GM12878 (cell line): Measurements from ENCODE around the gene SLC6A2. TPM values are rescaled to one million over a fixed set of nuclear protein-coding genes. Genes with fewer than 3 reads are reported as not detected.

Source experiments
- ATAC-seq: fragments of 200-7000 bp; cut with Tn5 transposase; 3 replicates; pipeline ENCODE4 v1.9.1; 2020; ENCODE audit warnings: mild to moderate bottlenecking, moderate library complexity
- BruUV-seq: library from RNA; stranded (reverse); fragments of 400-500 nt; replicated peaks from 2 replicates; lab custom pipeline; 2021; lab: Mats Ljungman, UMichigan
- CTCF ChIA-PET: fragments of 300-600 bp; sonication (Branson Sonifier 250); formaldehyde crosslinking; extraction: SDS; loops from one replicate; lab custom pipeline; 2021; ENCODE audit warnings: inconsistent platforms; lab: Yijun Ruan, JAX
- POLR2A ChIA-PET: fragments of 350-600 bp; formaldehyde crosslinking; extraction: SDS; loops from one replicate; lab custom pipeline; 2021; ENCODE audit warnings: inconsistent platforms; lab: Charles Lee
- RAD21 ChIA-PET: fragments of 300-600 bp; sonication (Branson Sonifier 250); formaldehyde crosslinking; loops from one replicate; lab custom pipeline; 2023; ENCODE audit warnings: antibody characterized with exemption; ENCODE audit not compliant: unreplicated experiment; lab: Charles Lee
- SMC1A ChIA-PET: fragments of 300-600 bp; sonication (Branson Sonifier 250); formaldehyde crosslinking; loops from one replicate; lab custom pipeline; 2023; ENCODE audit not compliant: unreplicated experiment, uncharacterized antibody; lab: Charles Lee
- DNase-seq: peaks from one replicate; pipeline ENCODE4 v3.0.0-alpha.2; 2011; ENCODE audit warnings: low read depth, low spot score
- FAIRE-seq: peaks from 3 replicates; lab custom pipeline; 2011; peaks lifted over from hg19 to GRCh38; lab: Jason Lieb, UNC
- H2AFZ ChIP-seq: 2 replicates; pipeline ENCODE4 v1.6.0; 2011; ENCODE audit warnings: low read depth, low read length, control low read depth; ENCODE audit not compliant: control insufficient read depth
- H3K27ac ChIP-seq: 2 replicates; pipeline ENCODE4 v1.5.1; 2011; ENCODE audit warnings: control low read depth; ENCODE audit not compliant: control insufficient read depth, insufficient read depth
- H3K27me3 ChIP-seq, 2 experiments: replicated peaks in 1 of 2; 2 replicates each; pipeline versions ENCODE4 v1.6.0 to v1.6.1; 2011; ENCODE audit warnings: low read length in 1 of 2; ENCODE audit not compliant: control insufficient read depth in 2 of 2, insufficient read depth in 2 of 2
- H3K36me3 ChIP-seq, 2 experiments: 2 replicates each; pipeline ENCODE4 v1.5.1; 2011; ENCODE audit warnings: low read length in 1 of 2; ENCODE audit not compliant: control insufficient read depth in 2 of 2, insufficient read depth in 2 of 2
- H3K4me1 ChIP-seq: 2 replicates; pipeline ENCODE4 v1.6.1; 2011; ENCODE audit warnings: mild to moderate bottlenecking, low read length, moderate library complexity, mixed read lengths; ENCODE audit not compliant: control insufficient read depth, insufficient read depth
- H3K4me2 ChIP-seq: 2 replicates; pipeline ENCODE4 v1.6.0; 2011; ENCODE audit warnings: control low read depth; ENCODE audit not compliant: control insufficient read depth, insufficient read depth
- H3K4me3 ChIP-seq: fragments of 200-600 bp; sonication (generic); 2 replicates; pipeline ENCODE4 v1.5.1; 2016
- H3K79me2 ChIP-seq: 2 replicates; pipeline ENCODE4 v1.6.0; 2011; ENCODE audit warnings: low read length; ENCODE audit not compliant: control insufficient read depth, insufficient read depth
- H3K9ac ChIP-seq: 2 replicates; pipeline ENCODE4 v1.8.0; 2011; ENCODE audit warnings: low read length, control low read depth, mixed read lengths; ENCODE audit not compliant: control insufficient read depth, insufficient read depth
- H3K9me3 ChIP-seq: replicated peaks from 3 replicates; pipeline ENCODE4 v1.5.1; 2011; ENCODE audit warnings: mild to moderate bottlenecking, low read length; ENCODE audit not compliant: control insufficient read depth, insufficient read depth
- H4K20me1 ChIP-seq: 2 replicates; pipeline ENCODE4 v1.6.0; 2011; ENCODE audit not compliant: control insufficient read depth, insufficient read depth
- BHLHE40 ChIP-seq, 2 experiments: fragments of 450-650 bp in 1 of 2; IDR thresholded peaks; 2 replicates each; pipeline ENCODE4 v1.6.1; 2011 to 2017; ENCODE audit warnings: low read depth in 2 of 2, borderline replicate concordance in 1 of 2, improper control_type of control experiment in 1 of 2, low read length in 1 of 2, mild to moderate bottlenecking in 1 of 2
- CBX5 ChIP-seq: sonication (generic); IDR thresholded peaks from 2 replicates; pipeline ENCODE4 v1.6.1; 2016; ENCODE audit warnings: low read depth, moderate library complexity, mild to moderate bottlenecking, inconsistent platforms
- ESRRA ChIP-seq: IDR thresholded peaks from 2 replicates; pipeline ENCODE4 v1.6.1; 2012; ENCODE audit warnings: mild to moderate bottlenecking, low read length, improper control_type of control experiment
- ETV6 ChIP-seq, 2 experiments: fragments of 450-650 bp in 1 of 2; IDR thresholded peaks in 1 of 2; conservative IDR thresholded peaks in 1 of 2; 2 replicates each; pipeline ENCODE4 v1.6.1; 2014; ENCODE audit warnings: antibody characterized with exemption in 1 of 2, borderline replicate concordance in 1 of 2, low read depth in 1 of 2, mild to moderate bottlenecking in 1 of 2, moderate library complexity in 1 of 2
- FOXM1 ChIP-seq: IDR thresholded peaks from 2 replicates; pipeline ENCODE4 v1.6.1; 2012; ENCODE audit warnings: low read depth, mild to moderate bottlenecking, inconsistent platforms, low read length, moderate library complexity
- IRF4 ChIP-seq: IDR thresholded peaks from 2 replicates; pipeline ENCODE4 v1.6.1; 2011; ENCODE audit warnings: low read depth, low read length
- KAT2A ChIP-seq: conservative IDR thresholded peaks from 2 replicates; pipeline ENCODE4 v1.6.1; 2011; ENCODE audit warnings: low read depth, low read length; ENCODE audit not compliant: control insufficient read depth
- MTA2 ChIP-seq: fragments of 450-650 bp; IDR thresholded peaks from 2 replicates; pipeline ENCODE4 v1.6.1; 2016; ENCODE audit warnings: low read depth, mild to moderate bottlenecking, moderate library complexity
- MYC ChIP-seq: IDR thresholded peaks from 2 replicates; pipeline ENCODE4 v1.6.1; 2011; ENCODE audit warnings: mild to moderate bottlenecking, low read length, moderate library complexity, inconsistent platforms; ENCODE audit not compliant: insufficient read depth, insufficient replicate concordance, insufficient read length, severe bottlenecking
- NR2C1 ChIP-seq: fragments of 450-650 bp; IDR thresholded peaks from 2 replicates; pipeline ENCODE4 v1.6.1; 2017; ENCODE audit warnings: antibody characterized with exemption, mild to moderate bottlenecking, moderate library complexity
- PML ChIP-seq: IDR thresholded peaks from 2 replicates; pipeline ENCODE4 v1.6.1; 2012; ENCODE audit warnings: low read length, inconsistent platforms
- POU2F2 ChIP-seq: IDR thresholded peaks from 3 replicates; pipeline ENCODE4 v1.6.1; 2011; ENCODE audit warnings: low read depth, mild to moderate bottlenecking, low read length, borderline replicate concordance
- RAD51 ChIP-seq: fragments of 450-650 bp; IDR thresholded peaks from 2 replicates; pipeline ENCODE4 v1.6.1; 2016; ENCODE audit warnings: moderate library complexity, mild to moderate bottlenecking, inconsistent platforms
- SPI1 ChIP-seq: IDR thresholded peaks from 2 replicates; pipeline ENCODE4 v1.6.1; 2011; ENCODE audit warnings: low read depth, mild to moderate bottlenecking, low read length, moderate library complexity, borderline replicate concordance; ENCODE audit not compliant: insufficient read depth
- STAT3 ChIP-seq: IDR thresholded peaks from 2 replicates; pipeline ENCODE4 v1.6.1; 2011; ENCODE audit warnings: low read depth, low read length, improper control_type of control experiment
- ZNF207 ChIP-seq: fragments of 450-650 bp; IDR thresholded peaks from 2 replicates; pipeline ENCODE4 v1.6.1; 2014; ENCODE audit warnings: antibody characterized with exemption, mild to moderate bottlenecking, borderline replicate concordance
- WGBS: methylation state at CpG from one replicate; pipeline ENCODE4 v1.1.6; 2016; ENCODE audit warnings: low lambda C conversion rate; ENCODE audit not compliant: insufficient replicate concordance, insufficient coverage; ENCODE audit errors: missing lambda C conversion rate; 5-methylcytosine and 5-hydroxymethylcytosine counted together
- in situ Hi-C: fragments of 300-500 bp; cut with MboI; formaldehyde crosslinking; loops from 9 replicates; pipeline ENCODE4 v1.14.3; 2018; ENCODE audit warnings: mixed read lengths
- intact Hi-C: fragments of 100-400 bp; cut with micrococcal nuclease; formaldehyde crosslinking; loops from one replicate; pipeline ENCODE4 v1.14.2; 2022; ENCODE audit not compliant: unreplicated experiment
- polyA plus RNA-seq, 11 experiments: library from polyadenylated mRNA; depleted of rRNA in 4 of 11; unstranded in 6 of 11; stranded (reverse) in 5 of 11; fragments of >200 nt; fragmentation: Nextera tagmentation in 4 of 11; fragmentation: Illumina TruSeq in 1 of 11; extraction: Ambion mirVana in 4 of 11; extraction: Trizol in 1 of 11; gene quantifications; 1 replicate in 1 of 11; 2 replicates in 10 of 11; pipeline versions ENCODE4 v1.2.1 to v1.2.3, GENCODE V29; 2011 to 2016; ENCODE audit warnings: inconsistent platforms in 2 of 11, missing spikeins in 2 of 11, low read depth in 1 of 11
- total RNA-seq, 4 experiments: library from RNA; depleted of rRNA in 3 of 4; stranded (reverse); fragments of >200 nt in 3 of 4; fragmentation: Illumina TruSeq in 1 of 4; extraction: Trizol in 1 of 4; gene quantifications; 2 replicates each; pipeline versions ENCODE4 v1.2.1 to v1.2.3, GENCODE V29; 2013 to 2021
- TF ChIP-seq, protein P1 (sequence below), 3 experiments: IDR thresholded peaks in 2 of 3; conservative IDR thresholded peaks in 1 of 3; 2 replicates each; pipeline ENCODE4 v1.5.1; 2011; ENCODE audit warnings: low read depth in 3 of 3, low read length in 3 of 3, mild to moderate bottlenecking in 3 of 3, control low read depth in 2 of 3, moderate library complexity in 2 of 3, inconsistent platforms in 1 of 3, mixed read lengths in 1 of 3; ENCODE audit not compliant: control insufficient read depth in 2 of 3, insufficient read depth in 1 of 3; ENCODE audit errors: extremely low read depth in 1 of 3

SLC6A2 gene
- total and polyA plus RNA-seq, 10 of the 15 experiments (the other 5 are each of a cell fraction or from before 2014, with no cell fraction given), result not detected

DNA sequence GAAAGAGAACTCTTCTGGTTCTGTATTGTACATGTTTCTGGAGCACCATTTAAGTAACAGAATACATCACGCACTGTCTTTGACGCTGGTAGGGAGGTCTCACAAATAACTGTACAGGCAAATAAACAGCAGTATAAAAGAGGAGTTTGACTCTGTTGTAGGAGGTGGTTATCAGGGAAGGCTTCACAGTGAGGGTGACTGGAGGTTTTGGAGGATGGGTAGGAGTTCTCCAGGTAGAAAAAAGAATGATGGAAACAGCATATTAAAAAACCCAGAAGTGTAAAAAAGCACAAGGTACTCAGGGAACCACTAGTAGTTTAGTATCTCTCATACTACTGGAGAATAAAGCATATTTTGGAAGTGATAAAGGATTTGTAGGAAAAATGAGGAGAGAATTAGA, 2.7 kb upstream of the SLC6A2 start:
- Histone ChIP-seq H2AFZ (no peak overlapping the region), H3K36me3 (no peaks in the 10 kb centered on the region)
- in situ Hi-C loops, result no loop called here
- 50% methylated on average over 2 of the region's 2 CpGs for WGBS
- no peak for TF ChIP-seq CBX5
- TF ChIP-seq, all 136 proteins: peak for 0
- Histone ChIP-seq H4K20me1 (no peaks in the 10 kb centered on the region), H3K27ac (no peak overlapping the region), H3K4me1 (no peaks in the 10 kb centered on the region), H3K4me3 (no peak overlapping the region), H3K79me2 (no peaks in the 10 kb centered on the region), H3K27me3 (no peaks in the 10 kb centered on the region; a peak in 2 of 4 replicates), H3K4me2 (no peak overlapping the region), H3K9me3 (no peaks in the 10 kb centered on the region), H3K9ac (no peak overlapping the region)
- ATAC-seq (no peak), DNase-seq (no peak), FAIRE-seq (no peak)
- BruUV-seq, result no TSS peak
- CTCF ChIA-PET, result no interaction called here
- SMC1A ChIA-PET, result no interaction called here
- POLR2A ChIA-PET, result no interaction called here
- intact Hi-C loops, result no loop called here
- RAD21 ChIA-PET, result no interaction called here

DNA sequence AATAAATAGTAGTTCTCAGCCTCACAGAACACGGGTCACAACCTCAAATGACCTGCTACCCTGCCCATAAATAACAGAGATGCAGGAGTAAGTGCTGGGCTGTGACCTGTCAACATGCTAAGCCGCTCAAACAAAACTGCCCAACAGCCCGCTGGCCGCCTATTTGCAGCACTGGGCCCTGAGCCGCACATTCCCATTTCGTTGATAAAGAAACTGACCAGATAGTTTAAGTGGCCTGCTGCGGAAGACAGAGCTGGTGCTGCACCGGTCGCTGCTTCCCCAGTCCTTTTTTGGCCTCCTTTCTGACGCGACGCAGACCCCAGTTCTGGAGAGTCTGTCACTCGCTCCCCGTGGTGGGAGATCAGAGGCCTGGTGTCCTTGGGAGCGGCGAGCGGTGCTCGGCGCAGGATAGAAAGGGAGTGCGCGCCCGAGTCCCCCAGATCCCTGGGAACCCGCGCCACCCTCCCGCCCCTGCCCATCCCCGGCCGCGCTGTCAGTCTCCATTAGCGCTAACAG, 349 bp upstream of the SLC6A2 start:
- H3K4me3 ChIP-seq, result no peak overlapping the region
- H3K36me3 ChIP-seq, result no peaks in the 10 kb centered on the region
- no TSS peak for BruUV-seq
- H2AFZ ChIP-seq, result no peak overlapping the region
- TF ChIP-seq, protein P1, sequence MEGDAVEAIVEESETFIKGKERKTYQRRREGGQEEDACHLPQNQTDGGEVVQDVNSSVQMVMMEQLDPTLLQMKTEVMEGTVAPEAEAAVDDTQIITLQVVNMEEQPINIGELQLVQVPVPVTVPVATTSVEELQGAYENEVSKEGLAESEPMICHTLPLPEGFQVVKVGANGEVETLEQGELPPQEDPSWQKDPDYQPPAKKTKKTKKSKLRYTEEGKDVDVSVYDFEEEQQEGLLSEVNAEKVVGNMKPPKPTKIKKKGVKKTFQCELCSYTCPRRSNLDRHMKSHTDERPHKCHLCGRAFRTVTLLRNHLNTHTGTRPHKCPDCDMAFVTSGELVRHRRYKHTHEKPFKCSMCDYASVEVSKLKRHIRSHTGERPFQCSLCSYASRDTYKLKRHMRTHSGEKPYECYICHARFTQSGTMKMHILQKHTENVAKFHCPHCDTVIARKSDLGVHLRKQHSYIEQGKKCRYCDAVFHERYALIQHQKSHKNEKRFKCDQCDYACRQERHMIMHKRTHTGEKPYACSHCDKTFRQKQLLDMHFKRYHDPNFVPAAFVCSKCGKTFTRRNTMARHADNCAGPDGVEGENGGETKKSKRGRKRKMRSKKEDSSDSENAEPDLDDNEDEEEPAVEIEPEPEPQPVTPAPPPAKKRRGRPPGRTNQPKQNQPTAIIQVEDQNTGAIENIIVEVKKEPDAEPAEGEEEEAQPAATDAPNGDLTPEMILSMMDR (IDR thresholded peaks at IDR 0.05 in 2 of 3, conservative IDR thresholded peaks at IDR 0.05 in 1 of 3; ENCODE audit: control insufficient read depth in 2 of 3, extremely low read depth in 1 of 3, insufficient read depth in 1 of 3, low read depth in 3 of 3, low read length in 3 of 3), result no peak
- TF ChIP-seq NR2C1 (no peak), MTA2 (no peak), STAT3 (no peak), ESRRA (no peak), BHLHE40 (IDR thresholded peaks at IDR 0.05; ENCODE audit: borderline replicate concordance in 1 of 2, low read depth in 2 of 2, low read length in 1 of 2) (no peak), KAT2A (no peak), ZNF207 (no peak), RAD51 (no peak), POU2F2 (no peak), IRF4 (no peak), PML (no peak), FOXM1 (no peak), MYC (no peak), ETV6 (conservative IDR thresholded peaks at IDR 0.05 in 1 of 2, IDR thresholded peaks at IDR 0.05 in 1 of 2; ENCODE audit: borderline replicate concordance in 1 of 2, low read depth in 1 of 2) (no peak), SPI1 (no peak)
- H3K27me3 ChIP-seq, result no peaks in the 10 kb centered on the region; a peak in 3 of 4 replicates
- CTCF ChIA-PET, result no interaction called here
- ATAC-seq, result no peak
- no peaks in the 10 kb centered on the region for H4K20me1 ChIP-seq
- no peak overlapping the region for H3K27ac ChIP-seq
- POLR2A ChIA-PET, result no interaction called here
- H3K9ac ChIP-seq, result no peak overlapping the region
- RAD21 ChIA-PET, result no interaction called here
- no peak for FAIRE-seq
- SMC1A ChIA-PET, result no interaction called here
- no peak for DNase-seq
- in situ Hi-C loops, result no loop called here
- WGBS, result 56% methylated on average over 19 of the region's 29 CpGs
- no peaks in the 10 kb centered on the region for H3K9me3 ChIP-seq
- intact Hi-C loops, result no loop called here
- no peaks in the 10 kb centered on the region for H3K79me2 ChIP-seq
- H3K4me1 ChIP-seq, result no peaks in the 10 kb centered on the region
- no peak overlapping the region for H3K4me2 ChIP-seq
